Heart right ventricle (tissue), 16 donors: ENCODE data around the gene TGOLN2. TPM values are rescaled to one million over a fixed set of nuclear protein-coding genes. Genes with fewer than 3 reads are reported as not detected.
"Not testable (repeated sequence)": the region's sequence is repeated elsewhere in the genome, so short reads cannot be mapped to it uniquely, and the experiment has no call there.

Experiments used
- ATAC-seq, 8 donors: fragments of 200-7000 bp; cut with Tn5 transposase; one replicate each; pipeline ENCODE4 v1.9.1; 2020; ENCODE audit warnings: mild to moderate bottlenecking in 8 of 8, moderate library complexity in 8 of 8, moderate number of reproducible peaks in 1 of 8
- DNase-seq, 2 donors: peaks; one replicate each; pipeline ENCODE4 v3.0.0-alpha.2; 2020
- H3K27ac ChIP-seq, 10 donors: fragments of 200-600 bp; sonication (generic) in 2 of 10; one replicate each; pipeline versions ENCODE4 v1.5.0 to v1.8.0; 2020 to 2022; ENCODE audit warnings: mild to moderate bottlenecking in 3 of 10
- H3K27me3 ChIP-seq, 7 donors: fragments of 200-600 bp; one replicate each; pipeline ENCODE4 v1.8.0; 2021 to 2022; ENCODE audit warnings: mild to moderate bottlenecking in 2 of 7
- H3K36me3 ChIP-seq, 9 donors: fragments of 200-600 bp; sonication (generic) in 1 of 9; one replicate each; pipeline versions ENCODE4 v1.5.0 to v1.8.0; 2020 to 2022; ENCODE audit warnings: mild to moderate bottlenecking in 2 of 9
- H3K4me1 ChIP-seq, 9 donors: fragments of 200-600 bp; sonication (generic) in 1 of 9; one replicate each; pipeline versions ENCODE4 v1.5.0 to v1.8.0; 2020 to 2022; ENCODE audit warnings: mild to moderate bottlenecking in 4 of 9
- H3K4me3 ChIP-seq, 10 donors: fragments of 200-600 bp; sonication (generic) in 2 of 10; one replicate each; pipeline versions ENCODE4 v1.5.0 to v1.8.0; 2020 to 2022; ENCODE audit warnings: mild to moderate bottlenecking in 7 of 10, moderate library complexity in 2 of 10
- H3K9me3 ChIP-seq, 11 donors: fragments of 200-600 bp in 10 of 11; sonication (generic) in 2 of 11; one replicate each; pipeline versions ENCODE4 v1.5.0 to v1.8.0; 2013 to 2022; ENCODE audit warnings: mild to moderate bottlenecking in 2 of 11, control low read depth in 1 of 11, moderate library complexity in 1 of 11
- WGBS, 2 donors: extraction: QIAGEN DNeasy Blood & Tissue Kit; methylation state at CpG; one replicate each; pipeline ENCODE4 v1.1.7; 2013; ENCODE audit warnings: inconsistent platforms in 1 of 2; 5-methylcytosine and 5-hydroxymethylcytosine counted together
- intact Hi-C, 10 donors: fragments of 100-400 bp; cut with DNase I; formaldehyde crosslinking; loops; one replicate each; pipeline versions ENCODE4 v1.11.1 to v1.14.2; 2022
- polyA plus RNA-seq, 2 donors: library from polyadenylated mRNA; stranded (reverse); fragments of 200-250 nt; gene quantifications; one replicate each; pipeline ENCODE4 v1.2.3, GENCODE V29; 2013
- total RNA-seq, 10 donors: library from RNA; stranded (reverse); fragmentation: NEBNext Ultra II Directional in 3 of 10; extraction: Animal tissue kit (Norgen Biotek cat#: 25700) in 3 of 10; gene quantifications; one replicate each; pipeline versions ENCODE4 v1.2.1 to v1.2.4, GENCODE V29; 2021 to 2023
- TF ChIP-seq, protein P1 (sequence below), 9 donors: fragments of 200-600 bp; sonication (generic) in 2 of 9; IDR thresholded peaks; one replicate each; pipeline versions ENCODE4 v1.5.0 to v1.8.0; 2021 to 2022; ENCODE audit warnings: antibody characterized with exemption in 9 of 9, mild to moderate bottlenecking in 5 of 9, moderate library complexity in 1 of 9
- donor health status: Arrhythmogenic right ventricular cardiomyopathy.
- donor health status: ischemic (EF 13 %, LVEDD 7.1; RV severe dilation, severe dysfunction).
- donor health status: healthy with polysubstance abuse.
- donor health status: DM: no; HTN: yes; CAD: no.
- donor health status: DM: no; HTN: no; CAD: no.
- donor health status: ischemic (EF 25% LVEDD 6.9; RV normal size, moderate dysfunction).
- donor health status: ischemic (EF 25% LVEDD 5.7; RV mildly dilated, moderate dysfunction).
- donor health status: healthy.
- donor health status: DM: yes; HTN: yes; CAD: no.
- donor health status: Ischemic cardiomyopathy.
- donor health status: ischemic (EF 35%, LVEDD 5.7; RV mildly dilated, moderate dysfunction).
- donor health status: nonischemic (EF 11% LVEDD 7.7; RV severe dilation, severe dysfunction).
- donor health status: DM: yes; HTN: yes; CAD: no.
- donor health status: PGD.
- donor health status: ischemic (EF 29% LVEDD 5.4; RV normal size, mild dysfunction).
- donor health status: nonischemic (EF 23%, LVEDD 6.1; RV moderate dilation, normal function).

TGOLN2 gene
- total and polyA plus RNA-seq, 12 donors, result 12.1 to 99.9 (median 72.4) TPM

DNA sequence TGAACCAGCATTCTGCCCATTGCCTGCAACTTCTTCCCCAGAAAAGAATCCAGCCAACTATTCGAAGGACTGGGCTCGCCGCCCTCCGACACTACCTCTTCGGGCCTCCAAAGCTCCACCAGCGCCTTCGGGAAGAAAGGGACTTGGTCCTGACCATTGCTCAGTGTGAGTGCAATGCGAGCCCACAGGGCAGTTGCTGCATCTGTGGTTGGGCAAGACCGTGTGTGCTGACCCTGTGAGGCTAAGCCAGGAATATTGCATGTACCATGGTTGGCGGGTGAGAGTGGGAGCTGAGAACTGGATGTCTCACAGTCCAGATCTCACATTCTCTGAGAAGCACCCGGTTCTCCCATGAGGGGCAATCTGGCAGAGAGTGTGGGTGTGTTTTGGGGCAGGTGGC is 43.3 kb upstream of the TGOLN2 start:
- TF ChIP-seq, protein P1, sequence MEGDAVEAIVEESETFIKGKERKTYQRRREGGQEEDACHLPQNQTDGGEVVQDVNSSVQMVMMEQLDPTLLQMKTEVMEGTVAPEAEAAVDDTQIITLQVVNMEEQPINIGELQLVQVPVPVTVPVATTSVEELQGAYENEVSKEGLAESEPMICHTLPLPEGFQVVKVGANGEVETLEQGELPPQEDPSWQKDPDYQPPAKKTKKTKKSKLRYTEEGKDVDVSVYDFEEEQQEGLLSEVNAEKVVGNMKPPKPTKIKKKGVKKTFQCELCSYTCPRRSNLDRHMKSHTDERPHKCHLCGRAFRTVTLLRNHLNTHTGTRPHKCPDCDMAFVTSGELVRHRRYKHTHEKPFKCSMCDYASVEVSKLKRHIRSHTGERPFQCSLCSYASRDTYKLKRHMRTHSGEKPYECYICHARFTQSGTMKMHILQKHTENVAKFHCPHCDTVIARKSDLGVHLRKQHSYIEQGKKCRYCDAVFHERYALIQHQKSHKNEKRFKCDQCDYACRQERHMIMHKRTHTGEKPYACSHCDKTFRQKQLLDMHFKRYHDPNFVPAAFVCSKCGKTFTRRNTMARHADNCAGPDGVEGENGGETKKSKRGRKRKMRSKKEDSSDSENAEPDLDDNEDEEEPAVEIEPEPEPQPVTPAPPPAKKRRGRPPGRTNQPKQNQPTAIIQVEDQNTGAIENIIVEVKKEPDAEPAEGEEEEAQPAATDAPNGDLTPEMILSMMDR (IDR thresholded peaks at IDR 0.05), result no peak
- Histone ChIP-seq H3K27ac (no peak overlapping the region), H3K27me3 (no peaks in the 10 kb centered on the region), H3K9me3 (peaks cover 0 to 13% (median 0%) of the 10 kb centered on the region in 11 donors), H3K4me1 (no peaks in the 10 kb centered on the region), H3K4me3 (no peak overlapping the region), H3K36me3 (peaks cover 0 to 78% (median 21%) of the 10 kb centered on the region in 9 donors)
- intact Hi-C loops, result no loop called here
- WGBS, 2 donors, result 98% methylated on average over 11 of the region's 11 CpGs
- DNase-seq, result no peak
- ATAC-seq, result peak in 1 of 8 donors; percentile 55

DNA sequence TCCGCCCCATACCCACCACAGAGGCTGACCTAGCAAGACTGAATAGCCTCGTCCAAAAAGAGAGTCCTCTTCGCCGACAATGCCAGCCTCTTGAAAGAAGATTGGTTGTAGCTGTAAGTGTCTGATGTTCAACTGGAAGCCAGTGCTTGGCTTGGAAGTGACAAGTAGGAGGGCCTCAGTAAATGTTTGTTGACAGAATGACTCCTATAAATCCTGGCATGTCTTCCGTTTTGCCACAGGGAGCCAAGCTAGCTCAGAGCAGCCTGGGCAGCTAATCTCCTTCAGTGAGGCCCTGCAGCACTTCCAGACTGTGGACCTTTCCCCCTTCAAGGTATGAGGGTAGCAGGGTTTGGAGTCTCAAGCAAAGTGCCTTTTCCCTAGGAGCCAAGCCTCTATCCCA is 41.7 kb upstream of the TGOLN2 start:
- no peak for ATAC-seq

DNA sequence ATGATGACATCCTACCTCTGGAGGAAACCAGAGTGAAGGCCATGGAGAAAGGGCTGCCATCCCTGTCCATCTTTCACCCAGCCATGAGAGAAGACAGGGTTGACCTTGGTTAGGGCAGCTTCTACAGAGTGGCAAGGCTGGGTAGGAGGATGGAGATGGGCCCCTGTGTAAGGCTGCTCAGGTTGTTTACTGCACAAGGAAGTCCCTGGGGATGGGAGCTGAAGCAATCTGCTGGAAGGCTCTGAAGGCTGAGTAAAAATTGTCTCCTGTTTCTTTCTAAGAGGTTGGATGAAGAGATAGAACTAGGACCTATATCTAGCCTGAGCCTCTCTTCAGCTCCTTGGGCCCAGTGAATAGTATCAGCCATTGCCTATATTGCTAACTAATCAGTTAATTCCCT is 41.1 kb upstream of the TGOLN2 start:
- H3K27me3 ChIP-seq, result no peaks in the 10 kb centered on the region
- ATAC-seq, result peak in 1 of 8 donors; percentile 37
- H3K4me3 ChIP-seq, result no peak overlapping the region
- no peak for DNase-seq
- H3K4me1 ChIP-seq, result no peaks in the 10 kb centered on the region
- TF ChIP-seq, protein P1 (IDR thresholded peaks at IDR 0.05), result no peak
- H3K27ac ChIP-seq, result no peak overlapping the region
- intact Hi-C loops, result no loop called here
- peaks cover 0 to 8% (median 0%) of the 10 kb centered on the region in 11 donors for H3K9me3 ChIP-seq
- H3K36me3 ChIP-seq, result peaks cover 0 to 83% (median 17%) of the 10 kb centered on the region in 9 donors

More for the DNA sequence above, 41.7 kb upstream of the TGOLN2 start:
- no peaks in the 10 kb centered on the region for H3K27me3 ChIP-seq
- H3K36me3 ChIP-seq, result peaks cover 0 to 77% (median 17%) of the 10 kb centered on the region in 9 donors
- no peak overlapping the region for H3K27ac ChIP-seq
- no peak for DNase-seq
- TF ChIP-seq, protein P1 (IDR thresholded peaks at IDR 0.05), result no peak
- no peak overlapping the region for H3K4me3 ChIP-seq
- no peaks in the 10 kb centered on the region for H3K4me1 ChIP-seq
- H3K9me3 ChIP-seq, result peaks cover 0 to 13% (median 0%) of the 10 kb centered on the region in 11 donors
- WGBS, 2 donors, result 88 to 90% methylated on average over 5 of the region's 5 CpGs
- intact Hi-C loops, result no loop called here

DNA sequence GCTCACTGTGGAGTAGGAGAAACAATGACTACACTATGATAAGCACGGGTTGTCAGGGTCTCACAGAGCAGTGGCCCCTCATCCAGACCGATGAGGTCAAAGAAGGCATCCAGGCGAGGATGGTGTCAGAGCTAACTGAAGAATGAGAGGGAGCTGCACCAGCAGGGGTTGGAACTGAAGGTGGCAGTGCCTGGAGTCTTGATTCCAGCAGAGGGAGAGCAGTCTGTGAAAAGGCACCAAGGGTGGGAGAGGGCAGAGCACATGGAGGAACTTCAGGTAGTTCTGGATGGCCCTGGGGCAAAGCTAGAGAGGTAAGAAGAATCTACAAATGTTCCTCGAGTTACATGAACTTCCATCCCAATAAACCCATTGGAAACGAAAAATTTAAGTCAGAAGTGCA is 39.4 kb upstream of the TGOLN2 start:
- 78 to 85% methylated on average over 5 of the region's 5 CpGs for WGBS, 2 donors
- no peaks in the 10 kb centered on the region for H3K27me3 ChIP-seq
- H3K4me1 ChIP-seq, result no peaks in the 10 kb centered on the region
- peaks cover 0 to 89% (median 25%) of the 10 kb centered on the region in 9 donors for H3K36me3 ChIP-seq
- ATAC-seq (no peak), DNase-seq (no peak)
- no peak overlapping the region for H3K27ac ChIP-seq
- H3K9me3 ChIP-seq, result no peaks in the 10 kb centered on the region
- no peak overlapping the region for H3K4me3 ChIP-seq
- intact Hi-C loops, result no loop called here
- TF ChIP-seq, protein P1 (IDR thresholded peaks at IDR 0.05), result no peak

DNA sequence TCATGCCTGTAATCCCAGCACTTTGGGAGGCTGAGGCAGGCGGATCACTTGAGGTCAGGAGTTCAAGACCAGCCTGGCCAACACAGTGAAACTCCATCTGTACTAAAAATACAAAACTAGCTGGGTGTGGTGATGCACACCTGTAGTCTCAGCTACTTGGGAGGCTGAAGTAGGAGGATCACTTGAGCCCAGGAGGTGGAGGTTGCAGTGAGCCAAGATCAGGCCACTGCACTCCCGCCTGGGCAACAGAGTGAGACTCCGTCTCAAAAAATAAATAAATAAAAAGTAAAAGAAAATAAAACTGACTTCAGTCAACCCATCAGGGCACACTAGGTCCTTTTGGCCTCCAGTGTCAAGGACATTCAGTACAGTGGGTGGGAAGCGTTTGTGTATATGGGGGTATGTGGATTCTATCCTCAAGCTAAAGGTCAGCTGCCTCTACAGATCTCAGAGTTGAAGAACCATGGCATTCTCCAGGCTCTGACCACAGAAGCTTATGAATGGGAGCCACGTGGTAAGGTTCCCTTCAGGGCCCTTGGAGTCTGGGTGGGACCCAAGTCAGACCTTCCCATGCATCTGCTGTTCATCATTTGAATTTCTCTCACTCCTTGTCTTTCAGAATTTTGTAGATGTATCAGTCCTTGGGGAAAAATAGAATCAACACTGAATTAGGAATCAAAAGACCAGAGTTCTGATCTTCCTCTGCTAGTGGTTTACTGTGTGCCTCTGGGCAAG is 35.0 kb upstream of the TGOLN2 start:
- DNase-seq, H3K9me3 ChIP-seq, H3K27ac ChIP-seq, H3K4me3 ChIP-seq, H3K4me1 ChIP-seq, ATAC-seq, H3K27me3 ChIP-seq, intact Hi-C loops: not testable (repeated sequence)
- 78 to 85% methylated on average over 5 of the region's 5 CpGs for WGBS, 2 donors
- H3K36me3 ChIP-seq, result peaks cover 0 to 92% (median 14%) of the 10 kb centered on the region in 9 donors
